Measurements from ENCODE around the gene CPNE5. TPM values are rescaled to one million over a fixed set of nuclear protein-coding genes. Genes with fewer than 3 reads are reported as not detected.
A peak's percentile ranks its signal among the peaks of the same experiment; 100 is the strongest.

The CPNE5 gene
- total and polyA plus RNA-seq, 9 of the 15 experiments (the other 6 are each of a cell fraction or from before 2014, with no cell fraction given) = 0.14 to 1.0 (median 0.46) TPM; not detected in 2

GRCh38 chr6:36697481-36697903 lies 141.8 kb downstream of the CPNE5 start, which contains the start of gene RAB44:
RAB44 (plus strand) TSS chr6:36697826; CDS start chr6:36704236, 6,410 bp downstream.
- no peak within 1 kb of the TSS for H3K27ac ChIP-seq (ENCODE audit: extremely low read depth, low read depth, low read length)
- ATAC-seq (no peak), FAIRE-seq (no peak), DNase-seq (ENCODE audit: extremely low read depth in 1 of 4, low spot score in 3 of 4) (no peak)
- no TSS peak for BruUV-seq (replicated peaks)
- H3K9me1 ChIP-seq (ENCODE audit: control insufficient read depth, insufficient read depth, low read length) = no peaks in the 10 kb centered on the region
- peaks cover 10% of the 10 kb centered on the region; the same call in 1 of the 2 replicates for H4K20me1 ChIP-seq (replicated peaks; ENCODE audit: control insufficient read depth, insufficient read depth, low read length)
- POLR2A ChIA-PET = interaction anchor here (0.8 to 1.4 kb wide), 3 partner anchors 11 to 28 kb away, joined by 3 to 5 read pairs (median 4); no protein-coding TSS in a partner anchor
- 4% methylated on average over 7 of the region's 7 CpGs for WGBS (ENCODE audit: insufficient coverage, low coverage, missing lambda C conversion rate)
- peaks cover 13 to 50% of the 10 kb centered on the region in 2 experiments for H3K27me3 ChIP-seq (ENCODE audit: control insufficient read depth in 2 of 2, insufficient read depth in 2 of 2, low read length in 2 of 2)
- in situ Hi-C loops (cut with MboI) = no loop called here
- intact Hi-C loops (cut with micrococcal nuclease) = no loop called here
- no peak within 1 kb of the TSS for H3K4me3 ChIP-seq
- no peak within 1 kb of the TSS for H2AFZ ChIP-seq (ENCODE audit: low read depth, low read length)
- H3K36me3 ChIP-seq (ENCODE audit: control insufficient read depth, insufficient read depth, low read length) = no peaks in the 10 kb centered on the region
- no peak within 1 kb of the TSS for H3K4me2 ChIP-seq (ENCODE audit: insufficient read depth, low read length)
- no peaks in the 10 kb centered on the region for H3K79me2 ChIP-seq (ENCODE audit: control insufficient read depth, insufficient read depth, low read length)
- peak within 1 kb of the TSS in 1 of 2 experiments; percentile 13; a peak in 1 of 4 replicates for H3K9ac ChIP-seq (ENCODE audit: insufficient read depth in 1 of 2, low read depth in 2 of 2, low read length in 2 of 2)
- CTCF ChIA-PET (ENCODE audit: low intra/inter-chr PET ratio) = no interaction called here
- no peaks in the 10 kb centered on the region; a peak in 2 of 5 replicates for H3K4me1 ChIP-seq (replicated peaks in 1 of 2; ENCODE audit: control insufficient read depth in 2 of 2, insufficient read depth in 2 of 2, low read length in 2 of 2)
- no peaks in the 10 kb centered on the region for H3K9me3 ChIP-seq (replicated peaks; ENCODE audit: control insufficient read depth, insufficient read depth, low read depth, low read length)
- no peak for TF ChIP-seq CHD2 (IDR thresholded peaks at IDR 0.05; ENCODE audit: low read depth, low read length)
- no peak for TF ChIP-seq ETV1 (tag; conservative IDR thresholded peaks at IDR 0.05; ENCODE audit: low read depth)
- no peak for TF ChIP-seq MYNN (IDR thresholded peaks at IDR 0.05)
- no peak for TF ChIP-seq MYNN (CRISPR knock-in tag; IDR thresholded peaks at IDR 0.05)
- no peak for TF ChIP-seq DIDO1 (tag; IDR thresholded peaks at IDR 0.05; ENCODE audit: low read depth)
- no peak for TF ChIP-seq ZNF263 (CRISPR knock-in tag; IDR thresholded peaks at IDR 0.05; ENCODE audit: borderline replicate concordance)
- no peak for TF ChIP-seq SOX6 (IDR thresholded peaks at IDR 0.05)
- no peak for TF ChIP-seq WHSC1 (IDR thresholded peaks at IDR 0.05; ENCODE audit: low read length)
- TF ChIP-seq NEUROD1 (IDR thresholded peaks at IDR 0.05; ENCODE audit: borderline replicate concordance, low read depth, low read length, partially characterized antibody) = no peak
- TF ChIP-seq CHD4 (IDR thresholded peaks at IDR 0.05; ENCODE audit: insufficient read depth, insufficient replicate concordance, low read depth, low read length, poor library complexity, severe bottlenecking) = no peak
- TF ChIP-seq ZNF217 (CRISPR knock-in tag; IDR thresholded peaks at IDR 0.05) = no peak
- TF ChIP-seq SIRT6 (IDR thresholded peaks at IDR 0.05; ENCODE audit: low read depth, low read length) = no peak
- no peak for TF ChIP-seq PTTG1 (tag; IDR thresholded peaks at IDR 0.05; ENCODE audit: low read depth)
- no peak for TF ChIP-seq NFYB (IDR thresholded peaks at IDR 0.05; ENCODE audit: extremely low read depth, insufficient read length)
- no peak for TF ChIP-seq ZNF318 (IDR thresholded peaks at IDR 0.05; ENCODE audit: borderline replicate concordance in 1 of 2, low read depth in 1 of 2)
- TF ChIP-seq ZNF77 (CRISPR knock-in tag; IDR thresholded peaks at IDR 0.05) = no peak
- TF ChIP-seq HDAC3 (IDR thresholded peaks at IDR 0.05; ENCODE audit: borderline replicate concordance, partially characterized antibody) = no peak
